ENCODE results near the gene KIF23.

Gene KIF23

GRCh38 chr15:69476704-69477473, 62.7 kb downstream of the KIF23 start:
- H3K27ac ChIP-seq (replicated peaks; ENCODE audit: low read length): no peak overlapping the region
- H4K8ac ChIP-seq (ENCODE audit: low read depth, low read length): no peak overlapping the region
- H3K14ac ChIP-seq (ENCODE audit: low read length): no peak overlapping the region
- no peak overlapping the region for H3K4me2 ChIP-seq (ENCODE audit: insufficient read depth, low read length, poor library complexity, severe bottlenecking)
- no peak overlapping the region for H3K23ac ChIP-seq (ENCODE audit: low read depth, low read length, poor library complexity)
- H2BK12ac ChIP-seq (ENCODE audit: low read length): no peak overlapping the region
- no peaks in the 10 kb centered on the region for H3K4me1 ChIP-seq (ENCODE audit: control insufficient read depth in 2 of 2, insufficient read depth in 1 of 2, low read depth in 1 of 2, low read length in 2 of 2)
- H3K9me3 ChIP-seq (replicated peaks in 1 of 2; ENCODE audit: control insufficient read depth in 2 of 2, insufficient read depth in 1 of 2, low read depth in 1 of 2, low read length in 2 of 2): peaks cover 0 to 2% of the 10 kb centered on the region in 2 donors
- no peak overlapping the region for H4K91ac ChIP-seq (ENCODE audit: low read depth, low read length, poor library complexity)
- no peak overlapping the region for H3K9ac ChIP-seq (ENCODE audit: low read depth, low read length, poor library complexity)
- H3K4ac ChIP-seq (ENCODE audit: low read length): no peak overlapping the region
- no peak overlapping the region for H2AK5ac ChIP-seq (ENCODE audit: low read depth, low read length)
- peaks cover 0 to 1% of the 10 kb centered on the region in 2 donors for H3K36me3 ChIP-seq (replicated peaks in 1 of 2; ENCODE audit: control insufficient read depth in 2 of 2, insufficient read depth in 2 of 2, low read length in 2 of 2)
- H3K27me3 ChIP-seq (ENCODE audit: control insufficient read depth in 3 of 3, insufficient read depth in 3 of 3, low read depth in 1 of 3, low read length in 3 of 3): peaks cover 0 to 5% (median 0%) of the 10 kb centered on the region in 3 experiments
- H3K79me1 ChIP-seq (ENCODE audit: low read depth, low read length): no peaks in the 10 kb centered on the region
- H3K4me3 ChIP-seq (ENCODE audit: low read length in 2 of 2): no peak overlapping the region
- H2BK15ac ChIP-seq (ENCODE audit: low read length): no peak overlapping the region
- no CpG with 5 or more reads among the region's 9 CpGs for WGBS, 2 donors (ENCODE audit: extremely low coverage in 2 of 2, insufficient read length in 2 of 2, insufficient replicate concordance in 1 of 2)
- H3K18ac ChIP-seq (ENCODE audit: low read length): no peak overlapping the region
- H2BK120ac ChIP-seq (ENCODE audit: low read depth, low read length): no peak overlapping the region
- no peak for DNase-seq (ENCODE audit: low spot score)
- H2BK5ac ChIP-seq (ENCODE audit: low read length): no peak overlapping the region
- no peak overlapping the region for H2AFZ ChIP-seq (ENCODE audit: low read length)

GRCh38 chr15:69478259-69478781, 64.2 kb downstream of the KIF23 start:
- H2BK120ac ChIP-seq (ENCODE audit: low read depth, low read length): no peak overlapping the region
- peaks cover 0 to 2% of the 10 kb centered on the region in 2 donors for H3K9me3 ChIP-seq (replicated peaks in 1 of 2; ENCODE audit: control insufficient read depth in 2 of 2, insufficient read depth in 1 of 2, low read depth in 1 of 2, low read length in 2 of 2)
- H4K91ac ChIP-seq (ENCODE audit: low read depth, low read length, poor library complexity): no peak overlapping the region
- H3K27me3 ChIP-seq (ENCODE audit: control insufficient read depth in 3 of 3, insufficient read depth in 3 of 3, low read depth in 1 of 3, low read length in 3 of 3): peaks cover 0 to 5% (median 0%) of the 10 kb centered on the region in 3 experiments
- H3K23ac ChIP-seq (ENCODE audit: low read depth, low read length, poor library complexity): no peak overlapping the region
- H3K4me2 ChIP-seq (ENCODE audit: insufficient read depth, low read length, poor library complexity, severe bottlenecking): no peak overlapping the region
- H3K14ac ChIP-seq (ENCODE audit: low read length): no peak overlapping the region
- H3K9ac ChIP-seq (ENCODE audit: low read depth, low read length, poor library complexity): no peak overlapping the region
- H3K27ac ChIP-seq (replicated peaks; ENCODE audit: low read length): no peak overlapping the region
- H4K8ac ChIP-seq (ENCODE audit: low read depth, low read length): no peak overlapping the region
- H2AK5ac ChIP-seq (ENCODE audit: low read depth, low read length): no peak overlapping the region
- H2BK12ac ChIP-seq (ENCODE audit: low read length): no peak overlapping the region
- peaks cover 0 to 1% of the 10 kb centered on the region in 2 donors for H3K36me3 ChIP-seq (replicated peaks in 1 of 2; ENCODE audit: control insufficient read depth in 2 of 2, insufficient read depth in 2 of 2, low read length in 2 of 2)
- H3K4me3 ChIP-seq (ENCODE audit: low read length in 2 of 2): no peak overlapping the region
- no peaks in the 10 kb centered on the region for H3K4me1 ChIP-seq (ENCODE audit: control insufficient read depth in 2 of 2, insufficient read depth in 1 of 2, low read depth in 1 of 2, low read length in 2 of 2)
- no CpG with 5 or more reads among the region's 13 CpGs for WGBS, 2 donors (ENCODE audit: extremely low coverage in 2 of 2, insufficient read length in 2 of 2, insufficient replicate concordance in 1 of 2)
- H2AFZ ChIP-seq (ENCODE audit: low read length): no peak overlapping the region
- H2BK15ac ChIP-seq (ENCODE audit: low read length): no peak overlapping the region
- no peaks in the 10 kb centered on the region for H3K79me1 ChIP-seq (ENCODE audit: low read depth, low read length)
- no peak overlapping the region for H3K18ac ChIP-seq (ENCODE audit: low read length)
- H3K4ac ChIP-seq (ENCODE audit: low read length): no peak overlapping the region
- H2BK5ac ChIP-seq (ENCODE audit: low read length): no peak overlapping the region
- peak; percentile 70 for DNase-seq (ENCODE audit: low spot score)

GRCh38 chr15:69479081-69479480, 64.9 kb downstream of the KIF23 start:
- Histone ChIP-seq H3K27me3 (ENCODE audit: control insufficient read depth in 3 of 3, insufficient read depth in 3 of 3, low read depth in 1 of 3, low read length in 3 of 3) (peaks cover 0 to 5% (median 0%) of the 10 kb centered on the region in 3 experiments), H3K36me3 (replicated peaks in 1 of 2; ENCODE audit: control insufficient read depth in 2 of 2, insufficient read depth in 2 of 2, low read length in 2 of 2) (peaks cover 0 to 1% of the 10 kb centered on the region in 2 donors), H3K4ac (ENCODE audit: low read length) (no peak overlapping the region), H2BK5ac (ENCODE audit: low read length) (no peak overlapping the region), H3K4me1 (ENCODE audit: control insufficient read depth in 2 of 2, insufficient read depth in 1 of 2, low read depth in 1 of 2, low read length in 2 of 2) (no peaks in the 10 kb centered on the region), H3K79me1 (ENCODE audit: low read depth, low read length) (no peaks in the 10 kb centered on the region), H4K91ac (ENCODE audit: low read depth, low read length, poor library complexity) (no peak overlapping the region), H2BK120ac (ENCODE audit: low read depth, low read length) (no peak overlapping the region), H2BK15ac (ENCODE audit: low read length) (no peak overlapping the region), H3K27ac (replicated peaks; ENCODE audit: low read length) (no peak overlapping the region), H2BK12ac (ENCODE audit: low read length) (no peak overlapping the region), H2AFZ (ENCODE audit: low read length) (no peak overlapping the region), H3K9me3 (replicated peaks in 1 of 2; ENCODE audit: control insufficient read depth in 2 of 2, insufficient read depth in 1 of 2, low read depth in 1 of 2, low read length in 2 of 2) (peaks cover 0 to 2% of the 10 kb centered on the region in 2 donors), H3K18ac (ENCODE audit: low read length) (no peak overlapping the region), H3K4me2 (ENCODE audit: insufficient read depth, low read length, poor library complexity, severe bottlenecking) (no peak overlapping the region), H3K9ac (ENCODE audit: low read depth, low read length, poor library complexity) (no peak overlapping the region), H3K23ac (ENCODE audit: low read depth, low read length, poor library complexity) (no peak overlapping the region), H3K14ac (ENCODE audit: low read length) (no peak overlapping the region), H4K8ac (ENCODE audit: low read depth, low read length) (no peak overlapping the region), H3K4me3 (ENCODE audit: low read length in 2 of 2) (no peak overlapping the region), H2AK5ac (ENCODE audit: low read depth, low read length) (no peak overlapping the region)
- no peak for DNase-seq (ENCODE audit: low spot score)
- WGBS, 2 donors (ENCODE audit: extremely low coverage in 2 of 2, insufficient read length in 2 of 2, insufficient replicate concordance in 1 of 2): no CpG with 5 or more reads among the region's 4 CpGs

- Histone ChIP-seq H2BK15ac (ENCODE audit: low read length) (no peak overlapping the region), H3K4me3 (ENCODE audit: low read length in 2 of 2) (no peak overlapping the region), H2AFZ (ENCODE audit: low read length) (no peak overlapping the region), H3K14ac (ENCODE audit: low read length) (no peak overlapping the region), H2BK120ac (ENCODE audit: low read depth, low read length) (no peak overlapping the region), H2BK5ac (ENCODE audit: low read length) (no peak overlapping the region), H3K27me3 (ENCODE audit: control insufficient read depth in 3 of 3, insufficient read depth in 3 of 3, low read depth in 1 of 3, low read length in 3 of 3) (peaks cover 0 to 5% (median 0%) of the 10 kb centered on the region in 3 experiments), H3K9ac (ENCODE audit: low read depth, low read length, poor library complexity) (no peak overlapping the region), H2BK12ac (ENCODE audit: low read length) (no peak overlapping the region), H3K9me3 (replicated peaks in 1 of 2; ENCODE audit: control insufficient read depth in 2 of 2, insufficient read depth in 1 of 2, low read depth in 1 of 2, low read length in 2 of 2) (peaks cover 0 to 2% of the 10 kb centered on the region in 2 donors), H3K79me1 (ENCODE audit: low read depth, low read length) (no peaks in the 10 kb centered on the region), H3K4me1 (ENCODE audit: control insufficient read depth in 2 of 2, insufficient read depth in 1 of 2, low read depth in 1 of 2, low read length in 2 of 2) (no peaks in the 10 kb centered on the region), H3K4ac (ENCODE audit: low read length) (no peak overlapping the region), H2AK5ac (ENCODE audit: low read depth, low read length) (no peak overlapping the region), H4K8ac (ENCODE audit: low read depth, low read length) (no peak overlapping the region), H3K4me2 (ENCODE audit: insufficient read depth, low read length, poor library complexity, severe bottlenecking) (no peak overlapping the region), H4K91ac (ENCODE audit: low read depth, low read length, poor library complexity) (no peak overlapping the region), H3K36me3 (replicated peaks in 1 of 2; ENCODE audit: control insufficient read depth in 2 of 2, insufficient read depth in 2 of 2, low read length in 2 of 2) (peaks cover 0 to 1% of the 10 kb centered on the region in 2 donors), H3K23ac (ENCODE audit: low read depth, low read length, poor library complexity) (no peak overlapping the region), H3K27ac (replicated peaks; ENCODE audit: low read length) (no peak overlapping the region), H3K18ac (ENCODE audit: low read length) (no peak overlapping the region)
- no peak for DNase-seq (ENCODE audit: low spot score)
- WGBS, 2 donors (ENCODE audit: extremely low coverage in 2 of 2, insufficient read length in 2 of 2, insufficient replicate concordance in 1 of 2): no CpG with 5 or more reads among the region's 2 CpGs
Measured at GRCh38 chr15:69479971-69480370, 65.8 kb downstream of the KIF23 start.

Data from neuronal stem cell (in vitro differentiated cells).